ENCODE results near the gene FRAT2. TPM values are rescaled to one million over a fixed set of nuclear protein-coding genes. Genes with fewer than 3 reads are reported as not detected.
"Not testable (repeated sequence)": the region's sequence is repeated elsewhere in the genome, so short reads cannot be mapped to it uniquely, and the experiment has no call there.

The FRAT2 gene
- total RNA-seq, 1 experiment from 2014 or later: 4.8 TPM

DNA sequence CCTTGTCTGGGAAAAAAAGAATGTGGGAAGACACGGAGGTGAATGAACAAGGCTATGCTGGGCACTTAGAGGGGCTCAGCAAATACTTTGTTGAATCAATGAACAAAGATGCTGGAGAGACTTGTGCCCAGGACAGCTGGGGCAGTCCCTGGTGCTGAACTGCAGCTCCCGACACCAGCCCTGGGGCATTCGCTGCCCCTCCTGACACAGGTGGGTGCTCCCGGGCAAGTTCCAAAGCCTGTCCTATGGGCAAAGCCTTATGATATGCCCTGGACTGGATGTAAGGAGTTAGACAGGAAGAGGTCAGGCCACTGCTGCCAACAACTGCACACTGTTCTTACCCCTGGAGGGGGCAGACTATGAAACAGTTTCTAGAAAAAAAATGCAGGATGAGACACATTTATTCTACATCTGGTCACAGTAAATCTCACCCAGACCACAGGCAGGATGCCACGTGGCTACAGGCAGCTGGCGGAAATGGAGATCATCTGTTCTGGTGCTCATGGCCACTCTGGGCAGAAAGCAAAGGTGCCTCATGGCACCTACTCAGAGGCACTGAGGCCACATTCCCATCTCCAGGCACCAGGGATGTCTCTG is 21.9 kb upstream of the FRAT2 start:
- DNase-seq (ENCODE audit: low read depth): peak; percentile 25

DNA sequence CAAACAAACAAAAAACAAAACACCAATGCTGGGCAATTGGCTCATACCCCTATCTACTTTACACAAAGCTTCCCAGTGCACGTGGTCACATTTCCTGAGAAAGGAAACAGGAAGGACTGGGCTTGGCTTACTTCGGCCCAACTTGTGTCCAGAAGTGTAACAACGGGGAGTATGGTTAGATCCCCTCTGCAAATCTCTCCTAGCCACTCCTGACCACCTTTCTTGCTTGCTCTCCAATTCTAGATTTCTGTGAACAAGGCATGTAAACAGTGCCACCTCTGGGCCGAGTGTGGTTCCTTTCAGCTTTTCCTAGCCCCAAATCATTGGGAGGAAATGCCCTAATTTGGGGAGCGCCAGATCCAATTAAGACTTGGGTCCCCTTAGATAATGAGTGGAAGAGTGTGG is 21.0 kb upstream of the FRAT2 start:
- DNase-seq (ENCODE audit: low read depth): no peak

- no peak for DNase-seq (ENCODE audit: low read depth)
Observed at GRCh38 chr10:97353945-97354344, 19.4 kb upstream of the FRAT2 start.

GRCh38 chr10:97349752-97350513 is 15.4 kb upstream of the FRAT2 start:
- no peak for DNase-seq (ENCODE audit: low read depth)

GRCh38 chr10:97347317-97347716 is 12.8 kb upstream of the FRAT2 start:
- DNase-seq (ENCODE audit: low read depth): no peak

DNA sequence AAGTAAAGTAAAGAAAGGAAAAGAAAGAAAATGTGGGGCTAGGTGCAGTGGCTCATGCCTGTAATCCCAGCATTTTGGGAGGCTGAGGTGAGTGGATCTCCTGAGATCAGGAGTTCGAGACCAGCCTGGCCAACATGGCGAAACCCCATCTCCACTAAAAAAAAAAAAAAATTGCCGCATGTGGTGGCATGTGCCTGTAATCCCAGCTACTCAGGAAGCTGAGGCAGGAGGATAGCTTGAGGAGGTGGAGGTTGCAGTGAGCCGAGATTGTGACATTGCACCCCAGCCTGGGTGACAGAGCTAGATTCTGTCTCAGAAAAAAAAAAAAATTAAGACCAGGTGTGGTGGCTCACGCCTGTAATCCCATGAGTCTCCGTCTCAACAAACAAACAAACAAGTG is 9.1 kb upstream of the FRAT2 start:
- DNase-seq (ENCODE audit: low read depth): not testable (repeated sequence)

GRCh38 chr10:97341416-97341815 is 6.9 kb upstream of the FRAT2 start:
- no peak for DNase-seq (ENCODE audit: low read depth)

- no peak for DNase-seq (ENCODE audit: low read depth)
Observed at GRCh38 chr10:97338041-97338440, 3.5 kb upstream of the FRAT2 start.

- no peak for DNase-seq (ENCODE audit: low read depth)
Observed at GRCh38 chr10:97336942-97337831, 2.7 kb upstream of the FRAT2 start.

DNA sequence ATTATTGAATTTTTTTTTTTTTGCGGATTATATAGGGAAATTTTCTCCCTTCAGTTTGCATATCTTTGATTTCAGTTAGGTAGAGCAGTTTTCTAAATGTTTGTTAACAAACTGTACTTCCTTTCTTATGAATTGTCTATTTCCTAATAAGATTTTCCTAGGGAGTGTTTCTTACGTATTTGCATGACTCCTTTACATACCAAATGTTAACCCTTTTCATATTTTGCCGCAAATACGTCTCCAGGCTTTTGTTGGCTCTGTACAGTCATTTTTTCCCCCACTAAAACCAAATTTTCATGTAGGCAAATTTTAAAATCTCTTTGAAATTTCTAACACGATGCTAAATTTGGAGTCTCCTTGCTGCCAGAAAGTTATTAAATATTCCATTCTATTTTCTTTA is 1.9 kb upstream of the FRAT2 start:
- DNase-seq (ENCODE audit: low read depth): no peak

DNA sequence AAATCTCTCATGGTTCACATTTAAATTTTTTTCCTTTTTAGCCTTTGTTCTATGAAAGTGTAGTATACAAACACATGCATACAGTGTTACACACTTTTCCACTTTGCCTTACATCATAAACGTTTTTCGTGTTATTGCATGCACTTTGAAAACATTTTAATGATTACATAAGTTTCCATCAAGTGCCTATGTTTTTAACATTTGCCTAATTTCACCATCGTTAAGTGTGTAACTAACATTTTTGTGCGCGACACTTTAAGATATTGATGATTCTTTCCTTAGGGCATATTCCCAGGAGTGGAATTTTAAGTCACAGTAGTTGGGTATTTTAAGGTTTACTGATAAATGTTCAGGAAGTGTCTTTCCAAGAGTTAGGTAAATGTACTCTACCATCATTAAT is 1.5 kb upstream of the FRAT2 start:
- no peak for DNase-seq (ENCODE audit: low read depth)

DNA sequence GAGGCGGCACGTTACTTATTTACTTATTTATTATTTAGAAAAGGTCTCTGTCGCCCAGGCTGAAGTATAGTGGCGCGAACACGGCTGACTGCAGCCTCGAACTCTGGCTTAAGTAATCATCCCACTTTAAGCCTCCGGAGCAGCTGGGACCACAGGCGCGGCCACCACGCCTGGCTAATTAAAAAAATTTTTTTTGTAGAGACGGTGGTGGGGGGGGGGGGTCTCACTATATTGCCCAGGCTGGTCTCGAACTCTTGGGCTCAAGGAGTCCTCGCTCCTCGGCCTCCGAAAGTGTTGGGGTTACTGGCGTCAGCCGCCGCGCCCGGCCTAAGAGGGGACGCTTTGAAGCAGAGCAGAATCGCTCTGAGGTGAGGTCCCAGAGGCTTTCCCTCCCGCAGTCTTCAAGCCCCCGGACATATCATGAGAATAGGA is 675 bp upstream of the FRAT2 start:
- DNase-seq (ENCODE audit: low read depth): no peak

GRCh38 chr10:97333601-97334369 is 744 bp downstream of the FRAT2 start:
- DNase-seq (ENCODE audit: low read depth): peak; percentile 63

- peak; percentile 41 for DNase-seq (ENCODE audit: low read depth)
Observed at GRCh38 chr10:97333351-97333600, 1.3 kb downstream of the FRAT2 start.

DNA sequence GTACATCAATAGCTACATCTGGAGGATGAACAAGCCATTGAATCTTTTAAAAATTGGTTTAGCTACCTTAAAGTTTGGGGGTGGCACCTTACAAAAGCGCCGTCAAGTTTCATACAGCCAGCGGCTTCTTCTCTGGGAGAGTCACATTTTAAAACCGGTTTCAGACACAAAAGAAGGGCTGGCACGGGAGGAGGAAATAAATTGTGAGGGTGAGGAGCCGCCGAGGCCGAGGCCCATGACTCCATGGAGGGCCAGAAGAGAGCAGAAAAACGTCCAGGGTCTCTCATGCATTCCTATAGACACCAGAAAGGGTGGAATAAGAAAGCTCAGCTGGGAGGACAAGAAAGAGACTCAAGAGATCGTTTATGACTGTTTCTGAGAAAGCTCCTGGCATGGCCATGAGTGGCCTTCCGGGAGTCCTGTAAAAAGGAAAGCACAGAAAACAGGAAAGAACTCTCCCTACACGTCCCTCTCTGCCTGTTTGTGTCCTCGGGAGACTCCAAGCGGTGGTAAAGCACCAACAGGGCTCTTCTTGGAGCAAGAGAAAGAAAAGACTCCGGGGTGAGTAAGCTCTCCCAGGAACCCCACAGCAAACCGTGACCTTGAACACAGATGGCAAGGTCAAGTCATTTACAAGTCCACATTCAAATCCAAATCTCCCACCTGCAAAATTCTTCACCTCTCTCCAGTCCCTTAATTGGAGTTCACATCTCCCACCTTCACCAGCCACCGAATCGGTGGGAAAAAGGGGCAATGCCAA is 1.8 kb downstream of the FRAT2 start:
- peak; percentile 80 for DNase-seq (ENCODE audit: low read depth)

DNA sequence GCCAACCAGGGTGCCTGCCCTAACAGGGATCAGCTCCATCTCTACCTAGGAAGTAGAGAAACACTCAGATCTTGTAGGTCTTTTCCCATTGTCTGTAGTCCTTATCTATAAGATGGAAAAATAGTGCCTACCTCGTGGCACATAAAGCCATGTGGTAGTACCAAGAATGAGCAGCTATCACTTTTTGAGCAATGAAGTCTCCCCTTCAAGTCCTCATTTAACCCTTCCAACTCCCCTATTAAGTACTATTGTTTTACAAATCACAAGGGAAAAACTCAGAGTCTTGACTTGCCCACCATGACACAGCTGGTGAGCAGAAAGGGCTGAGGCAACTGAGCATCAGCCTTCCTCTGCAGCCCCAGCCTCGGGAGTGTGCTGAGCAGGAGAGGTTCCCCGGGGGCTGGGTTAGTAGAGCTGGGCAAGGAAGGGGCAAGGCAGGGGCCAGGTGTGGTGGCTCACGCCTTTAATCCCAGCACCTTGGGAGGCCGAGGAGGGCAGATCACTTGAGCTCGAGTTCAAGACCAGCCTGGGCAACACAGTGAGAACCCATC is 3.3 kb downstream of the FRAT2 start:
- DNase-seq (ENCODE audit: low read depth): no peak

- DNase-seq (ENCODE audit: low read depth): no peak
Observed at GRCh38 chr10:97329766-97330165, 4.8 kb downstream of the FRAT2 start.

DNA sequence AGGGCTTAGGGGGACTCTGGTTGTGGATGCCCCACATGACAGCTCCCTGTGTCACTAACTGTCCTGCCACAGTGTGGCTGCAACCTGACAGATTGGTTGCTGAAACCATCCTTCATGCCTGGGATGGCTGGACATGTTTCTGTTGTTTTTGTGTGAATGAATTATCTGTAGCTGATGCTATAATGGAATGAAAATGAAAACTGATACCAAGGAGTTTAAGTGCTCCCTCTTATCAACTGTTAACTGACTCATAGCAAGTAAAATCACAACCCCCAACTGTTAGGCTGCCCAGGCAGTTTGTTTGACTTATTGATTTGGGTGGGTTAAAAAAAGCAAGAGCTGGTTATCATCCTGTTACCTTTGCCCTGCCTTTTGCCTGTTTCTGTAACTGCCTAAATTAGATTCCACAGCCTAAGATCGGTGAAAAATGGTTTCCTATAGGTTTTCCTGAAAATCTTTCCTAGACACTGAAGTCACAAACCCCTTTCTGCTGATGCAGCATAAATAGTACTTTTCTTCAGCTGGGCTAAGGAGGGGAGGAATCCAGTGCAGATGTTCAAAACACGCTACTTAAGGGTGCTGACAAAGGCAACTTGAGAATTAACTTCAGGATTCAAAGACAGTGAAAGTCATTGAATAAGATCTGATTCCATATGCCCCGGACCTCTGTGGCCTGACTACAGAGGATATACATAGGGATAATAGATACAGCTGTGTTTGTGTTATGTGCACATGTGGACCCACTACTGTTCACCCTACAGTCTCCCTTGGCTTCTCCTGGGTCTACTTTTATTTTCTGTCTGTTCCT is 5.7 kb downstream of the FRAT2 start:
- no peak for DNase-seq (ENCODE audit: low read depth)

DNA sequence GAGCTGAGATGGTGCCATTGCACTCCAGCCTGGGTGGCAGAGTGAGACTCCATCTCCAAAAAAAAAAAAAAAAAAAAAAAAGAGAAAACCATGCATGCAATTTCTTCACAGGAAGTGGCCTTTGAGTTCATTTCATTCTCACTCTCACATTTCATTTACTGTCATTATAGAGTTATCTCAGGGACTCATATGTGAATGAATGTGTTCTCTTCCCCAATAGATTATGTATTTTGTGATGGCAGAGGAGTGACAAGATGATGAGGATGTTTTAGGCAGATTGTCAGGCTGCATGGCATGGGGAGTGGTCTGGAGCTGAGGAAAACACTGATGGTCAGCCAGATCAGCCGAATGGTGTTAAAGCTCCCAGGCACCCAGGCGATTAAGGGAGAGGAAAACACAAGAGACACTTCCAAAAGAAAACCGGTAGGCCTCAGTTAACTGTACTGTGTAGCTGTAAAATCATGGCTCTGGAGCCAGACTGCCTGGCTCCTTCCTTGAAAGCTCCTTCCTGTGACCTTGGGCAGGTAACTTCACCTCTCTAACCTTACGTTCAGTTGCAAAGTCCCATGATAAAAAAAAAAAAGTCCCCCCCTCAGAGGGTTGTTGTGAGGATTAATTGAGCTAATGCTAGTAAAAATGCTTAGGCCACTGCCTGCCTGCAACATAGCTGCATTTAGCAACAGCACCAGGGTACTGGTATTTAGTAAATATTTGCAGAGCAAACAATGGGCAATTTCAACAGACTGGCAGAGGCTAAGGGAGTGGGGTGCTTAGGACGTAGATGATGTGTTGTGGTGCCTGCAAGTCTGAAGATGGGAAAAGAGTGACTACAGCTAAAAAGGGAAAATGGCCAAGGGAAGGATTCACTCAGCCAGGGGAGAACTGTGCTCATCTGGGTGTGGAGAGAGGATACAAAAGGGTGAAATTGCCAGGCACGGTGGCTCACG is 6.9 kb downstream of the FRAT2 start:
- no peak for DNase-seq (ENCODE audit: low read depth)
